DOHH2 (cell line): ENCODE measurements around the gene GOLGA5.
"Not testable (repeated sequence)": the region's sequence is repeated elsewhere in the genome, so short reads cannot be mapped to it uniquely, and the experiment has no call there.

ENCODE experiments used
- H3F3A ChIP-seq: fragments of 200-600 bp; sonication (generic), shearing (Covaris generic); 2 replicates; pipeline ENCODE4 v1.6.0; 2016; ENCODE audit warnings: antibody characterized with exemption, mild to moderate bottlenecking; ENCODE audit not compliant: control insufficient read depth, insufficient read depth
- H3K27ac ChIP-seq: fragments of 200-600 bp; sonication (generic); 2 replicates; pipeline ENCODE4 v1.5.1; 2014; ENCODE audit warnings: low read depth, mild to moderate bottlenecking, low read length, moderate library complexity
- H3K27me3 ChIP-seq: fragments of 200-600 bp; sonication (generic); 2 replicates; pipeline ENCODE4 v1.6.1; 2014; ENCODE audit warnings: mild to moderate bottlenecking, low read length, mixed read lengths; ENCODE audit not compliant: control insufficient read depth
- H3K36me3 ChIP-seq: fragments of 200-600 bp; sonication (generic); 2 replicates; pipeline ENCODE4 v1.6.1; 2014; ENCODE audit warnings: mild to moderate bottlenecking, low read length, moderate library complexity, mixed read lengths; ENCODE audit not compliant: control insufficient read depth
- H3K4me1 ChIP-seq: fragments of 200-600 bp; sonication (generic); 2 replicates; pipeline ENCODE4 v1.6.1; 2014; ENCODE audit warnings: mild to moderate bottlenecking, low read length, mixed read lengths; ENCODE audit not compliant: control insufficient read depth
- H3K4me2 ChIP-seq: fragments of 200-600 bp; sonication (generic); 2 replicates; pipeline ENCODE4 v1.6.0; 2014; ENCODE audit warnings: mild to moderate bottlenecking, low read length, moderate library complexity
- H3K4me3 ChIP-seq: fragments of 200-600 bp; sonication (generic); 2 replicates; pipeline ENCODE4 v1.5.1; 2014; ENCODE audit warnings: mild to moderate bottlenecking, low read length, mixed read lengths
- H3K79me2 ChIP-seq: fragments of 200-600 bp; sonication (generic); 2 replicates; pipeline ENCODE4 v1.6.1; 2014; ENCODE audit warnings: mild to moderate bottlenecking, low read length, mixed read lengths; ENCODE audit not compliant: control insufficient read depth
- H3K9me2 ChIP-seq: fragments of 200-600 bp; sonication (generic); replicated peaks from 2 replicates; pipeline ENCODE4 v1.6.1; 2014; ENCODE audit warnings: mild to moderate bottlenecking, low read length, mixed read lengths; ENCODE audit not compliant: control insufficient read depth
- H3K9me3 ChIP-seq: fragments of 200-600 bp; sonication (generic); 2 replicates; pipeline ENCODE4 v1.6.1; 2014; ENCODE audit warnings: antibody characterized with exemption, low read length, mixed read lengths; ENCODE audit not compliant: control insufficient read depth, insufficient read depth
- H4K20me1 ChIP-seq: fragments of 200-600 bp; sonication (generic); 2 replicates; pipeline ENCODE4 v1.6.0; 2014; ENCODE audit warnings: low read depth, mild to moderate bottlenecking, antibody characterized with exemption, low read length, moderate library complexity; ENCODE audit not compliant: control insufficient read depth, insufficient read depth
- CTCF ChIP-seq: fragments of 200-600 bp; sonication (generic); IDR thresholded peaks from one replicate; pipeline ENCODE4 v1.5.1; 2014; ENCODE audit warnings: antibody characterized with exemption, mild to moderate bottlenecking, low read depth, low read length; ENCODE audit not compliant: poor library complexity, severe bottlenecking
- EZH2phosphoT487 ChIP-seq: fragments of 200-600 bp; sonication (generic); IDR thresholded peaks from 2 replicates; pipeline ENCODE4 v1.6.1; 2017; ENCODE audit warnings: borderline replicate concordance, mild to moderate bottlenecking, antibody characterized with exemption, low read length, moderate library complexity, mixed read lengths

Gene GOLGA5

GRCh38 chr14:92759679-92760523 lies 34.2 kb upstream of the GOLGA5 start:
- Histone ChIP-seq H3K4me2 (no peak overlapping the region), H3K4me3 (no peak overlapping the region), H3K9me2 (no peaks in the 10 kb centered on the region), H3K27ac (no peak overlapping the region), H3K79me2 (no peaks in the 10 kb centered on the region), H3K36me3 (no peaks in the 10 kb centered on the region), H3K4me1 (peaks cover 5% of the 10 kb centered on the region; the same call in 1 of the 2 replicates), H3K9me3 (no peaks in the 10 kb centered on the region; the same call in 1 of the 2 replicates), H3K27me3 (no peaks in the 10 kb centered on the region), H3F3A (no peaks in the 10 kb centered on the region), H4K20me1 (no peaks in the 10 kb centered on the region)
- TF ChIP-seq CTCF: no peak
- TF ChIP-seq EZH2phosphoT487: no peak

- no peak overlapping the region for H3K27ac ChIP-seq
- H3K27me3 ChIP-seq: no peaks in the 10 kb centered on the region
- H3K9me3 ChIP-seq: no peaks in the 10 kb centered on the region; the same call in 1 of the 2 replicates
- no peaks in the 10 kb centered on the region for H3F3A ChIP-seq
- H3K4me2 ChIP-seq: no peak overlapping the region
- H3K9me2 ChIP-seq: no peaks in the 10 kb centered on the region
- H3K4me3 ChIP-seq: no peak overlapping the region
- peaks cover 5% of the 10 kb centered on the region; the same call in 1 of the 2 replicates for H3K4me1 ChIP-seq
- TF ChIP-seq CTCF: no peak
- TF ChIP-seq EZH2phosphoT487: no peak
- H3K79me2 ChIP-seq: no peaks in the 10 kb centered on the region
- no peaks in the 10 kb centered on the region for H3K36me3 ChIP-seq
- H4K20me1 ChIP-seq: no peaks in the 10 kb centered on the region
Observed at GRCh38 chr14:92760524-92760805, 33.6 kb upstream of the GOLGA5 start.

GRCh38 chr14:92763666-92764631 lies 30.2 kb upstream of the GOLGA5 start:
- H3K27ac ChIP-seq, H3K27me3 ChIP-seq, H3K79me2 ChIP-seq, H3K4me1 ChIP-seq, H4K20me1 ChIP-seq, H3K36me3 ChIP-seq, H3K9me3 ChIP-seq, H3F3A ChIP-seq, H3K4me2 ChIP-seq, H3K9me2 ChIP-seq, H3K4me3 ChIP-seq: not testable (repeated sequence)

GRCh38 chr14:92768236-92768635 lies 25.9 kb upstream of the GOLGA5 start:
- H3K79me2 ChIP-seq, H3K4me2 ChIP-seq, H3K4me1 ChIP-seq, H3K36me3 ChIP-seq, H3F3A ChIP-seq, H4K20me1 ChIP-seq, H3K4me3 ChIP-seq, H3K27ac ChIP-seq, H3K27me3 ChIP-seq, H3K9me3 ChIP-seq, H3K9me2 ChIP-seq: not testable (repeated sequence)
